Measurements from ENCODE around the gene LMBR1. TPM values are rescaled to one million over a fixed set of nuclear protein-coding genes. Genes with fewer than 3 reads are reported as not detected.

Gene LMBR1
- total and polyA plus RNA-seq, 2 of the 4 experiments (the other 2 are of a cell fraction) = 11.9 to 19.9 TPM

DNA sequence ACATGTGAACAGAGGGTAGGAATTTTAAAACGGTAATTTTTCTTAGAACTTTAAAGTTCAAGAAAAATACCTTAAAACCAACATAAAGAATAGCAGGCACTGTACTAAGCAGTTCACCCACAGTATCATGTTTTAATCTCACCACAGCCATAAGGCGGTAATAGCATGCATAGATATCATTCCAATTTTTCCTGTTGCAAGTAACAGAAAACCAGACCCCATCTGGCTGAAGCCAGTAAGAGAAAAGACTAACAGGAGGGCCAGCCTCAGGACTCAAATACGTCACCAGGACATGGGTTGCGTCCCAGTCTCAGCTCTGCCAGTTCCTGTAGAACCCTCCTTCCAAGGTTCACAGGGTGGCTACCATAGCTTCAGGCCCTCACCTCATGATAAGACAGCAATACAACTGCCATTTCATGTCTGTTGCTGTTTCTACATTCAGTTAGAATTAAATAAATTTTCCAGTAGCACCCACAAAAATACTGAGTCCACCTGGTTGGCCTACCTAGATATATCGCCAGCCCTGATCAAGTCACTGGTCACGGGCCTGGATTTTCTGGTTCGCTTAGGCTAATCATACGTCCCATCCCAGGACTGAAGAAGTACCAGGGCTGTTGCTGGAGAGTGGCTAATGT lies 254.4 kb downstream of the LMBR1 start:
- Histone ChIP-seq H3K4ac (ENCODE audit: low read depth, low read length) (no peak overlapping the region), H2BK120ac (ENCODE audit: low read depth, low read length) (no peak overlapping the region), H3K27me3 (ENCODE audit: control insufficient read depth, insufficient read depth, low read length) (no peaks in the 10 kb centered on the region), H3K23ac (ENCODE audit: low read depth, low read length) (no peak overlapping the region), H2BK5ac (ENCODE audit: low read depth, low read length, poor library complexity, severe bottlenecking) (no peak overlapping the region), H4K91ac (ENCODE audit: insufficient read depth, low read depth, low read length) (no peak overlapping the region), H4K20me1 (ENCODE audit: insufficient read depth, low read length) (no peaks in the 10 kb centered on the region), H2AK9ac (replicated peaks; ENCODE audit: low read depth, low read length, poor library complexity) (no peak overlapping the region), H3K9me1 (ENCODE audit: insufficient read depth, low read length) (peaks cover 3% of the 10 kb centered on the region; the same call in 1 of the 2 replicates), H3K27ac (ENCODE audit: insufficient read depth, low read length) (no peak overlapping the region), H2BK15ac (ENCODE audit: low read depth, low read length) (no peak overlapping the region), H3K36me3 (ENCODE audit: control insufficient read depth, insufficient read depth, low read length) (no peaks in the 10 kb centered on the region), H3K18ac (ENCODE audit: low read depth, low read length) (no peak overlapping the region), H2AFZ (replicated peaks; ENCODE audit: low read length, poor library complexity) (peak overlapping the region; percentile 48), H2BK20ac (ENCODE audit: low read depth, low read length) (no peak overlapping the region), H3K4me2 (ENCODE audit: low read depth, low read length) (no peak overlapping the region), H3K9ac (ENCODE audit: low read depth, low read length) (no peak overlapping the region), H3K4me3 (ENCODE audit: insufficient read depth, low read depth, low read length) (no peak overlapping the region), H3K79me1 (ENCODE audit: low read depth in 1 of 2, low read length in 2 of 2) (peaks cover 7 to 19% of the 10 kb centered on the region in 2 experiments), H3K4me1 (ENCODE audit: control insufficient read depth, insufficient read depth, low read length) (peaks cover 2% of the 10 kb centered on the region; the same call in 1 of the 2 replicates), H3K9me3 (ENCODE audit: control insufficient read depth, insufficient read depth, low read length) (no peaks in the 10 kb centered on the region), H2AK5ac (ENCODE audit: low read depth, low read length) (no peak overlapping the region), H3K14ac (replicated peaks; ENCODE audit: low read depth, low read length) (no peak overlapping the region), H4K8ac (ENCODE audit: low read depth in 2 of 2, low read length in 2 of 2) (no peak overlapping the region), H3K56ac (ENCODE audit: extremely low read depth, insufficient read depth, low read length) (no peak overlapping the region), H4K5ac (ENCODE audit: low read depth, low read length) (no peak overlapping the region)
- dilution Hi-C loops (cut with HindIII; ENCODE audit: low sequenced_read_pairs, unreplicated experiment) (no loop called here), in situ Hi-C loops (cut with MboI; ENCODE audit: low sequenced_read_pairs) (loop anchor here (25.0 kb wide), 2 partner anchors 499 to 826 kb away; partner anchors contain the start of genes SHH and UBE3C), intact Hi-C loops (cut with micrococcal nuclease) (no loop called here)
- ChIA-PET CTCF (interaction anchor here (1.0 kb wide), 1 partner anchor 125 kb away, joined by 3 read pairs; no protein-coding TSS in a partner anchor), POLR2A (ENCODE audit: unreplicated experiment) (no interaction called here)
- no TSS peak for BruUV-seq (replicated peaks)
- DNase-seq (no peak), ATAC-seq (ENCODE audit: low read depth) (no peak)
- 100% methylated on average over 2 of the region's 8 CpGs; no CpG with 5 or more reads in 1 of the 2 experiments for WGBS, 2 experiments (ENCODE audit: extremely low coverage in 2 of 2, insufficient read length in 1 of 2)
- TF ChIP-seq, protein P1, sequence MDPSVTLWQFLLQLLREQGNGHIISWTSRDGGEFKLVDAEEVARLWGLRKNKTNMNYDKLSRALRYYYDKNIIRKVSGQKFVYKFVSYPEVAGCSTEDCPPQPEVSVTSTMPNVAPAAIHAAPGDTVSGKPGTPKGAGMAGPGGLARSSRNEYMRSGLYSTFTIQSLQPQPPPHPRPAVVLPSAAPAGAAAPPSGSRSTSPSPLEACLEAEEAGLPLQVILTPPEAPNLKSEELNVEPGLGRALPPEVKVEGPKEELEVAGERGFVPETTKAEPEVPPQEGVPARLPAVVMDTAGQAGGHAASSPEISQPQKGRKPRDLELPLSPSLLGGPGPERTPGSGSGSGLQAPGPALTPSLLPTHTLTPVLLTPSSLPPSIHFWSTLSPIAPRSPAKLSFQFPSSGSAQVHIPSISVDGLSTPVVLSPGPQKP (IDR thresholded peaks at IDR 0.05; ENCODE audit: borderline replicate concordance, low read depth, low read length) = no peak
- TF ChIP-seq MAFK (IDR thresholded peaks at IDR 0.05; ENCODE audit: low read depth, low read length) (no peak), CEBPB (IDR thresholded peaks at IDR 0.05; ENCODE audit: low read depth, low read length) (no peak), SMC3 (IDR thresholded peaks at IDR 0.05; ENCODE audit: low read depth, low read length) (no peak), FOS (IDR thresholded peaks at IDR 0.05; ENCODE audit: low read depth, low read length) (no peak), POLR2A (IDR thresholded peaks at IDR 0.05; ENCODE audit: low read depth, low read length) (no peak), RAD21 (IDR thresholded peaks at IDR 0.05; ENCODE audit: low read length) (no peak), RCOR1 (IDR thresholded peaks at IDR 0.05; ENCODE audit: insufficient replicate concordance, low read length) (no peak), NFE2L2 (IDR thresholded peaks at IDR 0.05; ENCODE audit: low read depth, low read length) (no peak), RFX5 (IDR thresholded peaks at IDR 0.05; ENCODE audit: low read depth, low read length) (no peak)
- TF ChIP-seq, protein P2, sequence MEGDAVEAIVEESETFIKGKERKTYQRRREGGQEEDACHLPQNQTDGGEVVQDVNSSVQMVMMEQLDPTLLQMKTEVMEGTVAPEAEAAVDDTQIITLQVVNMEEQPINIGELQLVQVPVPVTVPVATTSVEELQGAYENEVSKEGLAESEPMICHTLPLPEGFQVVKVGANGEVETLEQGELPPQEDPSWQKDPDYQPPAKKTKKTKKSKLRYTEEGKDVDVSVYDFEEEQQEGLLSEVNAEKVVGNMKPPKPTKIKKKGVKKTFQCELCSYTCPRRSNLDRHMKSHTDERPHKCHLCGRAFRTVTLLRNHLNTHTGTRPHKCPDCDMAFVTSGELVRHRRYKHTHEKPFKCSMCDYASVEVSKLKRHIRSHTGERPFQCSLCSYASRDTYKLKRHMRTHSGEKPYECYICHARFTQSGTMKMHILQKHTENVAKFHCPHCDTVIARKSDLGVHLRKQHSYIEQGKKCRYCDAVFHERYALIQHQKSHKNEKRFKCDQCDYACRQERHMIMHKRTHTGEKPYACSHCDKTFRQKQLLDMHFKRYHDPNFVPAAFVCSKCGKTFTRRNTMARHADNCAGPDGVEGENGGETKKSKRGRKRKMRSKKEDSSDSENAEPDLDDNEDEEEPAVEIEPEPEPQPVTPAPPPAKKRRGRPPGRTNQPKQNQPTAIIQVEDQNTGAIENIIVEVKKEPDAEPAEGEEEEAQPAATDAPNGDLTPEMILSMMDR (conservative IDR thresholded peaks at IDR 0.05; ENCODE audit: low read depth, low read length) = no peak

All from IMR-90 (cell line).